ENCODE results near the gene C4orf51. TPM values are rescaled to one million over a fixed set of nuclear protein-coding genes. Genes with fewer than 3 reads are reported as not detected.

C4orf51 gene
- total and polyA plus RNA-seq, 2 donors from 2014 or later, result not detected

DNA sequence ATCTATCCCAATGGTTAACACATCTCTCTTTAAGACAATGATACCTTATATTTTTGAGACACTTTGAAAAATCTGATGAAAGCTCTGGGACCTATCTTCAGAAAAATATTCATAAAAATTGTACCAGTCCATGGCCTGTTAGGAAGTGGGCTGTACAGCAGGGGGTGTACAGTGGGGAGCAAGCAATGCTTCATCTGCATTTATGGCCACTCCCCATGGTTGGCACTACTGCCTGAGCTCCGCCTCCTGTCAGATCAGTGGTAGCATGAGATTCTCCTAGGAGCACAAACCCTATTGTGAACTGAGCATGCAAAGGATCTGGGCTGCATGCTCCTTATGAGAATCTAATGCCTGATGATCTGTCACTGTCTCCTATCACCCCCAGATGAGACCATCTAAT, 42.6 kb downstream of the C4orf51 start:
- Histone ChIP-seq H3K27me3 (ENCODE audit: control insufficient read depth, insufficient read depth, low read length) (no peaks in the 10 kb centered on the region), H3K9me3 (ENCODE audit: control insufficient read depth in 2 of 3, insufficient read depth in 1 of 3, low read length in 3 of 3) (no peaks in the 10 kb centered on the region), H3K27ac (ENCODE audit: low read depth in 2 of 2, low read length in 2 of 2) (no peak overlapping the region), H3K4me1 (ENCODE audit: control insufficient read depth in 2 of 3, insufficient read depth in 2 of 3, low read depth in 1 of 3, low read length in 3 of 3) (peaks cover 0 to 6% (median 0%) of the 10 kb centered on the region in 3 donors), H3K4me3 (ENCODE audit: low read length in 3 of 3) (no peak overlapping the region), H3K9ac (ENCODE audit: low read length in 3 of 3) (no peak overlapping the region), H3K36me3 (ENCODE audit: control insufficient read depth in 2 of 3, insufficient read depth in 3 of 3, low read length in 3 of 3) (no peaks in the 10 kb centered on the region)
- no peak for TF ChIP-seq CTCF (IDR thresholded peaks at IDR 0.05; ENCODE audit: borderline replicate concordance, extremely low read depth, insufficient read depth)
- FAIRE-seq (no peak), DNase-seq (no peak)
- intact Hi-C loops (cut with DNase I), result no loop called here

- no peak overlapping the region for H3K27ac ChIP-seq (ENCODE audit: low read depth in 2 of 2, low read length in 2 of 2)
- TF ChIP-seq CTCF (IDR thresholded peaks at IDR 0.05; ENCODE audit: borderline replicate concordance, extremely low read depth, insufficient read depth), result no peak
- no peaks in the 10 kb centered on the region for H3K27me3 ChIP-seq (ENCODE audit: control insufficient read depth, insufficient read depth, low read length)
- H3K9ac ChIP-seq (ENCODE audit: low read length in 3 of 3), result no peak overlapping the region
- no peak overlapping the region for H3K4me3 ChIP-seq (ENCODE audit: low read length in 3 of 3)
- H3K9me3 ChIP-seq (ENCODE audit: control insufficient read depth in 2 of 3, insufficient read depth in 1 of 3, low read length in 3 of 3), result no peaks in the 10 kb centered on the region
- H3K4me1 ChIP-seq (ENCODE audit: control insufficient read depth in 2 of 3, insufficient read depth in 2 of 3, low read depth in 1 of 3, low read length in 3 of 3), result peaks cover 0 to 6% (median 0%) of the 10 kb centered on the region in 3 donors
- no peak for FAIRE-seq
- intact Hi-C loops (cut with DNase I), result no loop called here
- no peak for DNase-seq
- no peaks in the 10 kb centered on the region for H3K36me3 ChIP-seq (ENCODE audit: control insufficient read depth in 2 of 3, insufficient read depth in 3 of 3, low read length in 3 of 3)
Observed at GRCh38 chr4:145723336-145723735, 43.4 kb downstream of the C4orf51 start.

- no peak overlapping the region for H3K4me3 ChIP-seq (ENCODE audit: low read length in 3 of 3)
- intact Hi-C loops (cut with DNase I), result no loop called here
- TF ChIP-seq CTCF (IDR thresholded peaks at IDR 0.05; ENCODE audit: borderline replicate concordance, extremely low read depth, insufficient read depth), result no peak
- peaks cover 6 to 18% (median 13%) of the 10 kb centered on the region in 3 donors for H3K4me1 ChIP-seq (ENCODE audit: control insufficient read depth in 2 of 3, insufficient read depth in 2 of 3, low read depth in 1 of 3, low read length in 3 of 3)
- H3K36me3 ChIP-seq (ENCODE audit: control insufficient read depth in 2 of 3, insufficient read depth in 3 of 3, low read length in 3 of 3), result no peaks in the 10 kb centered on the region
- no peak for DNase-seq
- no peaks in the 10 kb centered on the region for H3K27me3 ChIP-seq (ENCODE audit: control insufficient read depth, insufficient read depth, low read length)
- H3K9ac ChIP-seq (ENCODE audit: low read length in 3 of 3), result no peak overlapping the region
- peak overlapping the region in 1 of 2 donors; percentile 16 for H3K27ac ChIP-seq (ENCODE audit: low read depth in 2 of 2, low read length in 2 of 2)
- no peak for FAIRE-seq
- H3K9me3 ChIP-seq (ENCODE audit: control insufficient read depth in 2 of 3, insufficient read depth in 1 of 3, low read length in 3 of 3), result no peaks in the 10 kb centered on the region
Observed at GRCh38 chr4:145730026-145730425, 50.1 kb downstream of the C4orf51 start.

DNA sequence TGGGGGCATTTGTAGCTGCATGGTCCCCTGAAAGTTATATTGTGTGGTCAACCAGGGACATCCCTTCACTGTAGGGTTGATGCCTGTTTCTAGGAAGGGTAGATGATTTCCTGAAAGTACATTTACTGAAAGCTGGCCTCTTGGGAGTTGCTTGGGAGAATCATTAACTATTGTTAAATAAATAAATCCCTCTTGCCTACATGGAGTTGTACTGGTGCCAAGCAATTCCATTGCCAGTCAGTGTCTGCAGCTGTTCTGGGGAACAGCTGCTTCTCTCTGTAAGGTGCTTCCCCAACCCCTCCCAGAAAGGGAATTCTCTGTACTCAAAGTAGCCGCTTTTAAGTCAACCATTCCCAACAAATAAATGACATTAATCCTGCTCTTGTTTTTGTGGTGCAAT, 51.1 kb downstream of the C4orf51 start:
- Histone ChIP-seq H3K27ac (ENCODE audit: low read depth in 2 of 2, low read length in 2 of 2) (peak overlapping the region; percentile 5 to 58), H3K4me3 (ENCODE audit: low read length in 3 of 3) (no peak overlapping the region), H3K9me3 (ENCODE audit: control insufficient read depth in 2 of 3, insufficient read depth in 1 of 3, low read length in 3 of 3) (no peaks in the 10 kb centered on the region), H3K9ac (ENCODE audit: low read length in 3 of 3) (no peak overlapping the region), H3K4me1 (ENCODE audit: control insufficient read depth in 2 of 3, insufficient read depth in 2 of 3, low read depth in 1 of 3, low read length in 3 of 3) (peaks cover 6 to 19% (median 19%) of the 10 kb centered on the region in 3 donors), H3K36me3 (ENCODE audit: control insufficient read depth in 2 of 3, insufficient read depth in 3 of 3, low read length in 3 of 3) (no peaks in the 10 kb centered on the region), H3K27me3 (ENCODE audit: control insufficient read depth, insufficient read depth, low read length) (no peaks in the 10 kb centered on the region)
- TF ChIP-seq CTCF (IDR thresholded peaks at IDR 0.05; ENCODE audit: borderline replicate concordance, extremely low read depth, insufficient read depth), result no peak
- FAIRE-seq (peak; percentile 89), DNase-seq (peak in 2 of 5 donors; percentile 64 to 65)
- intact Hi-C loops (cut with DNase I), result no loop called here
